HG03354 (cell line): ENCODE measurements around the gene SFTA2.

Source experiments
- ATAC-seq: cut with Tn5 transposase; IDR thresholded peaks from one replicate; pipeline ENCODE4 v1.9.1; 2021; ENCODE audit warnings: mild to moderate bottlenecking; ENCODE audit not compliant: unreplicated experiment, poor library complexity, severe bottlenecking

SFTA2 gene

GRCh38 chr6:30893666-30894065 lies 38.3 kb downstream of the SFTA2 start:
- ATAC-seq = no peak

- ATAC-seq = no peak
These were observed 38.9 kb downstream of the SFTA2 start for GRCh38 chr6:30893001-30893591.

- no peak for ATAC-seq
These were observed 40.0 kb downstream of the SFTA2 start for GRCh38 chr6:30891816-30892538.

- no peak for ATAC-seq
These were observed 40.6 kb downstream of the SFTA2 start for GRCh38 chr6:30891450-30891723.

- no peak for ATAC-seq
These were observed 41.1 kb downstream of the SFTA2 start for GRCh38 chr6:30890646-30891449.

- no peak for ATAC-seq
These were observed 41.9 kb downstream of the SFTA2 start for GRCh38 chr6:30889921-30890645.

- ATAC-seq = no peak
These were observed 42.5 kb downstream of the SFTA2 start for GRCh38 chr6:30889496-30889885.

GRCh38 chr6:30888816-30889495 lies 43.0 kb downstream of the SFTA2 start:
- no peak for ATAC-seq

GRCh38 chr6:30887901-30888815 lies 43.8 kb downstream of the SFTA2 start:
- ATAC-seq = no peak

- ATAC-seq = no peak
These were observed 45.1 kb downstream of the SFTA2 start for GRCh38 chr6:30886897-30887255.

- ATAC-seq = no peak
These were observed 45.7 kb downstream of the SFTA2 start for GRCh38 chr6:30885999-30886896.

GRCh38 chr6:30885481-30885998 lies 46.4 kb downstream of the SFTA2 start:
- ATAC-seq = no peak

GRCh38 chr6:30884521-30885480 lies 47.2 kb downstream of the SFTA2 start:
- ATAC-seq = no peak

- no peak for ATAC-seq
These were observed 48.1 kb downstream of the SFTA2 start, which contains the start of gene DDR1 for GRCh38 chr6:30883685-30884520. TSS of gene DDR1 (plus strand) at chr6:30884519. CDS start at chr6:30888730, 4,211 bp downstream.

GRCh38 chr6:30882759-30883684 lies 48.9 kb downstream of the SFTA2 start:
- no peak for ATAC-seq
